Memory B cell (primary cell): ENCODE results near the gene TRMT61A.
A peak's percentile ranks its signal among the peaks of the same experiment; 100 is the strongest.

ENCODE experiments used
- ATAC-seq: fragments of 150-1000 bp; cut with Tn5 transposase; 2 replicates; pipeline ENCODE4 v1.10.0; 2021; ENCODE audit warnings: low read depth, mild to moderate bottlenecking, moderate library complexity
- DNase-seq, 2 donors: peaks; one replicate each; pipeline ENCODE4 v3.0.0; 2022; ENCODE audit warnings: low spot score in 2 of 2
- H3K27ac Mint-ChIP-seq: one replicate; pipeline ENCODE4 v1.8.0; 2022; ENCODE audit warnings: mild to moderate bottlenecking, moderate library complexity, mixed read lengths
- H3K27me3 Mint-ChIP-seq: one replicate; pipeline ENCODE4 v1.8.0; 2022; ENCODE audit warnings: mixed read lengths
- H3K36me3 Mint-ChIP-seq: one replicate; pipeline ENCODE4 v1.8.0; 2022; ENCODE audit warnings: mild to moderate bottlenecking, mixed read lengths
- H3K4me1 Mint-ChIP-seq: one replicate; pipeline ENCODE4 v1.8.0; 2022; ENCODE audit warnings: mixed read lengths
- H3K4me3 Mint-ChIP-seq: one replicate; pipeline ENCODE4 v1.8.0; 2022; ENCODE audit warnings: mild to moderate bottlenecking, moderate library complexity, mixed read lengths
- H3K9me3 Mint-ChIP-seq: one replicate; pipeline ENCODE4 v1.8.0; 2022; ENCODE audit warnings: mixed read lengths

TRMT61A gene

DNA sequence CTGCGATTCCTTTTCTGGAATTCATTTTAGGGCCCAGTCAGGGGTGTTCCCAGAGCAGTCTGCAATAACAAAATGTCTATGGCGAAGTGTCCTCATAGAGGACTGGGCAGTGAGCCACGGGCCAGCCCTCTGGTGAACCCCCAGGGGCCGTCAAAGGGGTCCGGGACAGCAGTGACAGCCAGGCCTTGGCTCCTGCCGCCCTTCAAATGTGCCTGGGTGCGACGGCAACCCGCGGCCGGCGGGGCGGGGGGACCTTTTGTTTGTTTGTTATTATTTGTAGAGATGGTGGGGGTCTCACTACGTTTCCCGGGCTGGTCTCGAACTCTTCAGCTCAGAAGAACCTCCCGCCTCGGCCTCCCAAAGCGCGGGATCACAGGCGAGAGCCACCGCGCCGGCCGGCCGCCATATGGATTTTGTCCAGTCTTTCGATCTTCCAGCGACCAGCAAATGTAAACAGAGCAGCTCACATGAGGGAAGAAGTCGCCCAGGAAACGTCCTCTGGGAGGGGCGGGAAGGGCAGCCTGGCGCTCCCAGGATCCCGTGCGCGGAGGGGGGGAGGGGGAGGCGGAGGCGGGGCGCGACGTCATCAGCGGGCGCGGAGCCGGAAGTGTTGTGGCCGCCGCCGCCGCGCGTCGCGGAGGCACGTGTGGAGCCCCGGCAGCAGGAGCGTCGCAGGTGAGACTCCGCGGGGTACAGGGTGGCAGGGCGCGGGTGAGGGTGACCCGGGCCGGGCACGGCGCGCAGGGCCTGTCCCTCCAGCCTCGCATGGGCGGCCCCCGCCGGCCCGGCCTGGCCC is at the start of gene TRMT61A:
TRMT61A (plus strand) TSS at position 610 of the 796 bp plus-strand sequence. CDS start 783 bp downstream, outside the sequence.
- peak within 1 kb of the TSS; percentile 95 for H3K4me3 Mint-ChIP-seq
- H3K27ac Mint-ChIP-seq: peak within 1 kb of the TSS; percentile 92
- DNase-seq (peak; percentile 59 to 62), ATAC-seq (peak; percentile 72)
- peaks cover 3% of the 10 kb centered on the region for H3K36me3 Mint-ChIP-seq
- H3K27me3 Mint-ChIP-seq: no peaks in the 10 kb centered on the region
- peaks cover 31% of the 10 kb centered on the region for H3K4me1 Mint-ChIP-seq
- H3K9me3 Mint-ChIP-seq: no peaks in the 10 kb centered on the region

DNA sequence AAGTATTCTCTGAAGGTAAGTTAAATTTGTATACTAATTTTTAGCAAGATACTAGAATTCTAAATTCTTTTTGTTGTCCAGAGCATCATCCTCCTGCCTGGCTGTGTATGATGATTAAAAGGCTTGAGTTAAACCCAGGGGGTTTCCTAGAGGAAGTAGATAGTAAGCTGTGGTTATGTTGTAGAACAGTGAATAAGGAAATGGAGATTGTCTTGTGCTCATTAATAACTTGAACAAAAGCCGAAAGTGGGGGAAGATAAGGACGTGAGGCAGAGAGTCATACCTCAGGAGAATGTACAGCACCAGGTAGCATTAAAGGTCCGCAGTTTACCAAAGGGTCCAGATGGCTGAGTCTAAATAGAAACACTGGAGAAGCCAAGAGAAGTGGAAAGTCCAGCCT is 48.4 kb upstream of the TRMT61A start:
- peak in 1 of 2 donors; percentile 47 for DNase-seq
- H3K36me3 Mint-ChIP-seq: peaks cover 19% of the 10 kb centered on the region
- peak overlapping the region; percentile 6 for H3K4me3 Mint-ChIP-seq

GRCh38 chr14:103483600-103483999 is 45.4 kb upstream of the TRMT61A start:
- ATAC-seq: no peak
- no peaks in the 10 kb centered on the region for H3K27me3 Mint-ChIP-seq

More for the DNA sequence above, 48.4 kb upstream of the TRMT61A start:
- Mint-ChIP-seq H3K9me3 (no peaks in the 10 kb centered on the region), H3K4me1 (peaks cover 10% of the 10 kb centered on the region), H3K27me3 (no peaks in the 10 kb centered on the region), H3K27ac (peak overlapping the region; percentile 8)
- ATAC-seq: peak; percentile 98

GRCh38 chr14:103485504-103485903 is 43.5 kb upstream of the TRMT61A start:
- Mint-ChIP-seq H3K9me3 (no peaks in the 10 kb centered on the region), H3K4me3 (no peak overlapping the region), H3K36me3 (peaks cover 12% of the 10 kb centered on the region), H3K27me3 (no peaks in the 10 kb centered on the region), H3K27ac (no peak overlapping the region), H3K4me1 (peaks cover 10% of the 10 kb centered on the region)
- ATAC-seq: no peak
- DNase-seq: no peak

More at GRCh38 chr14:103483600-103483999, 45.4 kb upstream of the TRMT61A start:
- Mint-ChIP-seq H3K27ac (no peak overlapping the region), H3K36me3 (peaks cover 14% of the 10 kb centered on the region), H3K9me3 (no peaks in the 10 kb centered on the region), H3K4me3 (no peak overlapping the region), H3K4me1 (peaks cover 10% of the 10 kb centered on the region)
- no peak for DNase-seq

DNA sequence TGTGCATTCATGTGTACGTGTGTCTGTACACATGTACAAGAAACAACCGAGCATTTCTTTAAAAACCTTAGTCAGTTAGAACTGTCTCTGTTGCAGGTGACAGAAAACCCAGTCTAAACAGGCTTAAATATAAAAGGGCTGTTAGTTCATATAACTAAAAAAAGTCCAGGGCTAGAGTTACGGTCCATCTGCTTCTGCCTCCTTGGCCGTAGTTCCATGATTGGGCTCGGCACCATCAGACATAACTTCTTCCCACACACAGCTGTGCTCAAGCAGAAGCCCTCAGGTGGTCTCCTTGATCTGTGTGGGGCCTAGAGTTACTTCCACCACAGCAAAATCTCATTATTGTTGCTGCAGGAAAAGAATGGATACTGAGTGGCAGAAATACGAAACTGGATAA is 40.9 kb upstream of the TRMT61A start:
- no peak overlapping the region for H3K4me3 Mint-ChIP-seq
- H3K36me3 Mint-ChIP-seq: peaks cover 18% of the 10 kb centered on the region
- DNase-seq: no peak
- no peaks in the 10 kb centered on the region for H3K9me3 Mint-ChIP-seq
- ATAC-seq: no peak
- no peak overlapping the region for H3K27ac Mint-ChIP-seq
- no peaks in the 10 kb centered on the region for H3K27me3 Mint-ChIP-seq
- H3K4me1 Mint-ChIP-seq: no peaks in the 10 kb centered on the region

DNA sequence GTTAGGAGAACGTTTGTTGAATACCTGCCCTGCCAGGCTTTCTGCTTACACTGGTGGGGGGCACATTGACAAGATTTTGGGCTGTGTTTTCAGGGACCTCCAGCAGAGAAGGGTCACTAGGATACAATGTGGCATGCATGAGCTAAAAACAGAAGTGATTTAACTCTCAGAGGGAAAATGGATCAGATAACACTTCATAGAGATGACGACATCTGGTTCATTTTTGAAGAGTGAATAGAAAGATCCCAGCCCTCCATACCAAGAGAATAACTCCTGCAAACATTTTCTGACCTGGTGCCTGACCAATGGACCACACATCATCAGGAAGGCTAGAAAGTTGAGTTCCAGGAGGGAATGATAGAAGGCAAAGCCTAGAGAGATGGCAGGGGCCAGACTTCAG is 40.0 kb upstream of the TRMT61A start:
- H3K36me3 Mint-ChIP-seq: peaks cover 16% of the 10 kb centered on the region

DNA sequence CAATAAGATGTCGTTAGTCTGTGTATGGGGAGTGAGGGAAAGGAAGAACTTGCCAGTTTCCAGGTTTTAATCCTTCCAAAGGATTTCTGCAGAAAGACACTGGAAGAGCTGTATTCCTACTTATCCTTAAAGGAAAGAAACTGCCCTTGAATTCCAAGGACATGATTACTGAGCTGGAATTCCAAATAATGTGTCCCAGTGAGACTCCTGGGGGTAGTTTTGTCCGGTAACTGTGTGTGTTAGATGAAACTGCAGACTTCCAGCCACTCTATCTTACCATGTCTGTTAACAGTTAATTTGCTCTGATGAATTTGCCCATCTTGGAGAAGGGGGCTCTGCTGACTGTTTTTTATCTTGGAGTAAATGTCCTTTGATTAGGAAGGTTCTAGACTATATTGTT is 39.4 kb upstream of the TRMT61A start:
- Mint-ChIP-seq H3K9me3 (no peaks in the 10 kb centered on the region), H3K27me3 (no peaks in the 10 kb centered on the region), H3K4me1 (no peaks in the 10 kb centered on the region), H3K36me3 (peaks cover 16% of the 10 kb centered on the region), H3K27ac (no peak overlapping the region), H3K4me3 (no peak overlapping the region)
- ATAC-seq (no peak), DNase-seq (no peak)

More for the DNA sequence above, 40.0 kb upstream of the TRMT61A start:
- no peaks in the 10 kb centered on the region for H3K4me1 Mint-ChIP-seq
- no peaks in the 10 kb centered on the region for H3K9me3 Mint-ChIP-seq
- ATAC-seq (no peak), DNase-seq (no peak)
- H3K27me3 Mint-ChIP-seq: no peaks in the 10 kb centered on the region
- no peak overlapping the region for H3K27ac Mint-ChIP-seq
- H3K4me3 Mint-ChIP-seq: no peak overlapping the region

DNA sequence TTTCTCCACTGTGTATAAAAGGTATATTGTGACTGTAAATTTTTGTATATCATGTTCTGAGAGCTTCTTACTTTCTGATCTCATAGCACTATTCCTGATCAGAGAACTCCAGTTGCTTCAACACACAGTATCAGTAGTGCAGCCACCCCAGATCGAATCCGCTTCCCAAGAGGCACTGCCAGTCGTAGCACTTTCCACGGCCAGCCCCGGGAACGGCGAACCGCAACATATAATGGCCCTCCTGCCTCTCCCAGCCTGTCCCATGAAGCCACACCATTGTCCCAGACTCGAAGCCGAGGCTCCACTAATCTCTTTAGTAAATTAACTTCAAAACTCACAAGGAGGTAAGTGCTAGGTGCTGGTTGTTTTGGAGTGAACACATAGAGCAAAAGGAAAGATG is 37.3 kb upstream of the TRMT61A start:
- H3K27ac Mint-ChIP-seq: peak overlapping the region; percentile 21
- H3K4me1 Mint-ChIP-seq: no peaks in the 10 kb centered on the region
- no peaks in the 10 kb centered on the region for H3K27me3 Mint-ChIP-seq
- H3K4me3 Mint-ChIP-seq: no peak overlapping the region
- DNase-seq (no peak), ATAC-seq (no peak)
- H3K9me3 Mint-ChIP-seq: no peaks in the 10 kb centered on the region
- H3K36me3 Mint-ChIP-seq: peaks cover 16% of the 10 kb centered on the region

GRCh38 chr14:103492156-103492925 is 36.7 kb upstream of the TRMT61A start:
- no peaks in the 10 kb centered on the region for H3K27me3 Mint-ChIP-seq
- ATAC-seq: no peak
- no peaks in the 10 kb centered on the region for H3K4me1 Mint-ChIP-seq
- no peaks in the 10 kb centered on the region for H3K9me3 Mint-ChIP-seq
- H3K4me3 Mint-ChIP-seq: no peak overlapping the region
- no peak for DNase-seq
- peaks cover 15% of the 10 kb centered on the region for H3K36me3 Mint-ChIP-seq
- no peak overlapping the region for H3K27ac Mint-ChIP-seq

GRCh38 chr14:103495854-103496253 is 33.1 kb upstream of the TRMT61A start:
- Mint-ChIP-seq H3K4me3 (no peak overlapping the region), H3K9me3 (no peaks in the 10 kb centered on the region), H3K4me1 (peaks cover 4% of the 10 kb centered on the region), H3K36me3 (peaks cover 10% of the 10 kb centered on the region), H3K27ac (no peak overlapping the region), H3K27me3 (no peaks in the 10 kb centered on the region)
- DNase-seq (no peak), ATAC-seq (no peak)

DNA sequence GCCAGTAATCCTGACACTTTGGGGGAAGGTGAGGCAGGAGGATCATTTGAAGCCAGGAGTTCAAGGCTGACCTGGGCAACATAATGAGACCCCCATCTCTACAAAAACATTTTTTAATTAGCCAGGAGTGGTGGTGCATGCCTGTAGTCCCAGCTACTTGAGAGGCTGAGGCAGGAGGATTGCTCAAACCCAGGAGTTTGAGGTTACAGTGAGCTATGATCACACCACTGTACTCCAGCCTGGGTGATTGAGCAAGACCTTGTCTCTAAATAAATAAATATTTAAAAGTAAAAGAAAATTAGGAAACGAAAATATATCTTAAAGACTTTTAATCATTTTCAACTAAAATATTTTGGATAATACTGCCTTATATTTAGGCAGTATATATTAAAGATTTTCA is 32.2 kb upstream of the TRMT61A start:
- no peak for DNase-seq
- Mint-ChIP-seq H3K4me1 (peaks cover 4% of the 10 kb centered on the region), H3K27ac (no peak overlapping the region), H3K27me3 (no peaks in the 10 kb centered on the region), H3K4me3 (no peak overlapping the region), H3K36me3 (peaks cover 7% of the 10 kb centered on the region), H3K9me3 (no peaks in the 10 kb centered on the region)
- ATAC-seq: no peak

- Mint-ChIP-seq H3K4me1 (peaks cover 4% of the 10 kb centered on the region), H3K36me3 (peaks cover 18% of the 10 kb centered on the region), H3K27ac (peak overlapping the region; percentile 45), H3K4me3 (no peak overlapping the region), H3K27me3 (no peaks in the 10 kb centered on the region), H3K9me3 (no peaks in the 10 kb centered on the region)
- DNase-seq (no peak), ATAC-seq (no peak)
Observed at GRCh38 chr14:103499709-103500108, 29.3 kb upstream of the TRMT61A start.

- Mint-ChIP-seq H3K27me3 (no peaks in the 10 kb centered on the region), H3K36me3 (peaks cover 24% of the 10 kb centered on the region), H3K4me3 (no peak overlapping the region), H3K4me1 (peaks cover 9% of the 10 kb centered on the region), H3K9me3 (no peaks in the 10 kb centered on the region), H3K27ac (peak overlapping the region; percentile 45)
- DNase-seq (peak; percentile 67), ATAC-seq (peak; percentile 92)
Observed at GRCh38 chr14:103500148-103500990, 28.6 kb upstream of the TRMT61A start.
